ENCODE results near the gene TNFRSF21. TPM values are rescaled to one million over a fixed set of nuclear protein-coding genes. Genes with fewer than 3 reads are reported as not detected.

The TNFRSF21 gene
- total RNA-seq, 1 donor from 2014 or later: 28.9 TPM

GRCh38 chr6:47352966-47353365, 43.3 kb upstream of the TNFRSF21 start:
- Histone ChIP-seq H3K36me3 (no peaks in the 10 kb centered on the region), H3K4me1 (no peaks in the 10 kb centered on the region), H3K4me3 (no peak overlapping the region), H3K27me3 (no peaks in the 10 kb centered on the region), H3K27ac (no peak overlapping the region), H3K9me3 (no peaks in the 10 kb centered on the region)
- DNase-seq (no peak), ATAC-seq (no peak)
- TF ChIP-seq CTCF (IDR thresholded peaks at IDR 0.05): no peak
- intact Hi-C loops (cut with DNase I): no loop called here

- DNase-seq (no peak), ATAC-seq (no peak)
- no peaks in the 10 kb centered on the region for H3K36me3 ChIP-seq
- H3K4me3 ChIP-seq: no peak overlapping the region
- H3K9me3 ChIP-seq: no peaks in the 10 kb centered on the region
- no peak overlapping the region for H3K27ac ChIP-seq
- no peaks in the 10 kb centered on the region for H3K27me3 ChIP-seq
- no peak for TF ChIP-seq CTCF (IDR thresholded peaks at IDR 0.05)
- intact Hi-C loops (cut with DNase I): no loop called here
- no peaks in the 10 kb centered on the region for H3K4me1 ChIP-seq
Observed at GRCh38 chr6:47352194-47352920, 42.7 kb upstream of the TNFRSF21 start.

GRCh38 chr6:47351621-47352020, 41.9 kb upstream of the TNFRSF21 start:
- Histone ChIP-seq H3K9me3 (no peaks in the 10 kb centered on the region), H3K27me3 (no peaks in the 10 kb centered on the region), H3K4me3 (no peak overlapping the region), H3K4me1 (no peaks in the 10 kb centered on the region), H3K27ac (no peak overlapping the region), H3K36me3 (no peaks in the 10 kb centered on the region)
- intact Hi-C loops (cut with DNase I): no loop called here
- no peak for ATAC-seq
- TF ChIP-seq CTCF (IDR thresholded peaks at IDR 0.05): no peak
- DNase-seq: no peak

GRCh38 chr6:47349931-47350330, 40.2 kb upstream of the TNFRSF21 start:
- Histone ChIP-seq H3K4me3 (no peak overlapping the region), H3K27me3 (no peaks in the 10 kb centered on the region), H3K9me3 (no peaks in the 10 kb centered on the region), H3K36me3 (no peaks in the 10 kb centered on the region), H3K27ac (no peak overlapping the region), H3K4me1 (no peaks in the 10 kb centered on the region)
- ATAC-seq (no peak), DNase-seq (no peak)
- TF ChIP-seq CTCF (IDR thresholded peaks at IDR 0.05): no peak
- intact Hi-C loops (cut with DNase I): no loop called here

GRCh38 chr6:47348316-47348863, 38.7 kb upstream of the TNFRSF21 start:
- ATAC-seq (no peak), DNase-seq (no peak)
- Histone ChIP-seq H3K9me3 (no peaks in the 10 kb centered on the region), H3K27ac (no peak overlapping the region), H3K27me3 (no peaks in the 10 kb centered on the region), H3K4me1 (no peaks in the 10 kb centered on the region), H3K36me3 (no peaks in the 10 kb centered on the region), H3K4me3 (no peak overlapping the region)
- intact Hi-C loops (cut with DNase I): no loop called here
- TF ChIP-seq CTCF (IDR thresholded peaks at IDR 0.05): no peak
